BLaER1 (cell line): Measurements from ENCODE around the gene OTOP2.

Experiments
- H3K27ac ChIP-seq: shearing (Covaris generic); formaldehyde crosslinking; 2 replicates; pipeline ENCODE4 v1.8.1; 2022
- H3K27me3 ChIP-seq: shearing (Covaris generic); formaldehyde crosslinking; 2 replicates; pipeline ENCODE4 v1.8.1; 2022
- H3K36me3 ChIP-seq: shearing (Covaris generic); formaldehyde crosslinking; 2 replicates; pipeline ENCODE4 v1.8.1; 2022
- H3K4me1 ChIP-seq: shearing (Covaris generic); formaldehyde crosslinking; 2 replicates; pipeline ENCODE4 v1.8.1; 2022
- H3K4me2 ChIP-seq: shearing (Covaris generic); formaldehyde crosslinking; 2 replicates; pipeline ENCODE4 v1.8.1; 2022
- H3K4me3 ChIP-seq: shearing (Covaris generic); formaldehyde crosslinking; 2 replicates; pipeline ENCODE4 v1.8.1; 2022
- H3K9ac ChIP-seq: shearing (Covaris generic); formaldehyde crosslinking; 2 replicates; pipeline ENCODE4 v1.8.1; 2022
- H3K9me3 ChIP-seq: shearing (Covaris generic); formaldehyde crosslinking; 2 replicates; pipeline ENCODE4 v1.8.1; 2022
- H4K20me1 ChIP-seq: shearing (Covaris generic); formaldehyde crosslinking; 2 replicates; pipeline ENCODE4 v1.8.1; 2022
- Cebpa-rat ChIP-seq: shearing (Covaris generic); IDR thresholded peaks from 2 replicates; pipeline ENCODE4 v1.8.1; 2022

Gene OTOP2

DNA sequence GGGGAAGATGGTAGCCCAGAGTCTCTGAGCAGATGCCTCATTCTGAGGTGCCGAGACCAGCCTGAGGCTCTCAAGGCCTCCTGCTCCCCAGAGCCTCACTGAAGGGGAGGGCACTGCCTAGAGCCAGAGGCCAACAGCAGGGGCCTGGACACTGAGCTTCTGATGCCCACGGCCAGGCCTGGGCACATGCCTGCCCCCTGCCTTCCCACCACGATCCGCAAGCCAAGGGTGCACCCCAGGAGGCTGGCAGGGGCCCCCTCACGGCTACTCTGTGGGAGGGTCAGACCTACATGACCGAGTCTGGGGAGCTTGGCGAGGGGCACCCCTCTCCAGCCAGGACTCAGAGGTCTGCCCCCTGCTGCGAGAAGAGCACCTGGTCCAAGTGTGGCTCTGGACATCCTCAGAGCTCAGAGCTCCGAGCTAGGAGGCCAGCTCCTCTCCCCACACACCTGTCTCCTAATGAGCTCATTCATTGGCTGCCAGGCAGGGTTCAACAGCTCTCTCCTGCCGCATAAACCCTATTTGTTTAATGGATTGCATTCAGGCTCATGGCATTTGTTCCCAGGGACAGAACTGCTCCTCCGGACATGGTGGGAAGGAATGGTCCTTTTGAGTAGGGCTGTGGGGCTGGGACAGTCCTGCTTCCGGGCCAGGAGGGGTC, 25.5 kb downstream of the OTOP2 start:
- Histone ChIP-seq H3K27me3 (no peaks in the 10 kb centered on the region), H3K9me3 (no peaks in the 10 kb centered on the region), H3K27ac (no peak overlapping the region)

DNA sequence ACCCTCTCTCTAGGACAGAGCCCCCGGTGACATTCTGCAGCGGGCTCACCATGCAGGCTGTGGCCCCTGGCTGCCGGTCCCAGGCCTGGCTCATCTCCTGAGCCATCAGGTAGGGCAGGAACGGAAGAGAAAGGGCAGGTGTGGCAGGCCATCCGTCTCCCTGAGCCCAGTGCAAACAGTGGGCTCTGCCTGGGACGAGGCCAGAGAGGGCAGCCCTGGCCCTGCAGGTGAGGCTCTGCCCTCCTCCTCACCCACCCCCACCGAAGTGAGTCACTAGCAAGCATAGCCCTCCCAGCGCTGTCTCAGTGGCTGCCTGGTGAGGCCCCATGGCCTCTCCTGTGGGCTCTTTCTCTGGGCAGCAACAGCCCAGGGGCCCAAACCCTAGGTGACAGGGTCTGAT, 26.1 kb downstream of the OTOP2 start:
- H3K9ac ChIP-seq = no peak overlapping the region
- no peaks in the 10 kb centered on the region for H4K20me1 ChIP-seq
- H3K4me3 ChIP-seq = no peak overlapping the region
- no peak overlapping the region for H3K4me2 ChIP-seq
- H3K27me3 ChIP-seq = no peaks in the 10 kb centered on the region
- no peak overlapping the region for H3K27ac ChIP-seq
- TF ChIP-seq Cebpa-rat = no peak
- peaks cover 5% of the 10 kb centered on the region for H3K4me1 ChIP-seq
- H3K9me3 ChIP-seq = no peaks in the 10 kb centered on the region
- no peaks in the 10 kb centered on the region for H3K36me3 ChIP-seq

More for the DNA sequence above, 25.5 kb downstream of the OTOP2 start:
- no peaks in the 10 kb centered on the region for H4K20me1 ChIP-seq
- H3K9ac ChIP-seq = no peak overlapping the region
- no peaks in the 10 kb centered on the region for H3K4me1 ChIP-seq
- H3K4me3 ChIP-seq = no peak overlapping the region
- H3K36me3 ChIP-seq = no peaks in the 10 kb centered on the region
- no peak overlapping the region for H3K4me2 ChIP-seq
- no peak for TF ChIP-seq Cebpa-rat

GRCh38 chr17:74951065-74951464, 27.0 kb downstream of the OTOP2 start:
- peaks cover 13% of the 10 kb centered on the region for H3K4me1 ChIP-seq
- TF ChIP-seq Cebpa-rat = no peak

DNA sequence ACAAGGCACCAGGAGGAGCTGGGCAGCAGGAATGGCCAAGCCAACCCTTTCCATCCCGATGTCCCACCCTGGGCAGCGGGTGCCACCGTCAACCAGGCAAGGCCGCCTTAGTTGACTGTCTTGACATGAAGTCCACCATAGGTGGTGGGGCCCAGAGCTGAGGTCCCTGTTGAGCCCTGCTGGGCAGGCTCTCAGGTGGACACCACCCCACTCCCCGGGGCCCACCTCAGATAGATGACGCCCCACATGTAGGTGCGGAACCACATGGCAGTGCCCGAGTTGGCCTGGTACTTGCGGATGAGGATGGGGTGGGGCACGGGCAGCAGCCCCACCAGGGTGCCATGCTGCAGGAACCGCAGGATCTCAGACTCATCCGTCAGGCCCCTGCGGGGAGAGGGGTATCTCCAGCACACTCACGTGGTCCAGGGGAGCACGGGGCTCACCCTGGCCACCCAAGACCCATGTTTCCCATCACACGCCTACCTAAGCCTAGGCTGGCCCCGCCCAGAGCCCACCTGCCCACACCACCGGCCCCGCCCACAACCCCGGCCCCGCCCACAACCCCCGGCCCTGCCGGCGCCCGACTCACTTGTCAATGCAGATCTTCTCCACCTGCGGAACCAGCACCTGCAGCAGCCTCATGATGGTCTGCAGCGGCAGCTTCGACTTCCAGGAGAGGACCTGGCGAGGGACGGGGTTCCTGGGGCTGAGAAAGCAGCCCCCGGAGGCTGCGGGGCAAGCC, 27.8 kb downstream of the OTOP2 start:
- H3K27ac ChIP-seq = no peak overlapping the region
- no peak overlapping the region for H3K9ac ChIP-seq
- no peak for TF ChIP-seq Cebpa-rat
- no peaks in the 10 kb centered on the region for H4K20me1 ChIP-seq
- H3K4me2 ChIP-seq = no peak overlapping the region
- no peaks in the 10 kb centered on the region for H3K9me3 ChIP-seq
- peaks cover 20% of the 10 kb centered on the region for H3K4me1 ChIP-seq
- H3K27me3 ChIP-seq = no peaks in the 10 kb centered on the region
- H3K4me3 ChIP-seq = no peak overlapping the region
- no peaks in the 10 kb centered on the region for H3K36me3 ChIP-seq

More at GRCh38 chr17:74951065-74951464, 27.0 kb downstream of the OTOP2 start:
- Histone ChIP-seq H3K9me3 (no peaks in the 10 kb centered on the region), H3K9ac (no peak overlapping the region), H3K4me3 (no peak overlapping the region), H3K27me3 (no peaks in the 10 kb centered on the region), H3K27ac (no peak overlapping the region), H3K36me3 (no peaks in the 10 kb centered on the region), H3K4me2 (no peak overlapping the region), H4K20me1 (no peaks in the 10 kb centered on the region)

GRCh38 chr17:74952431-74953133, 28.5 kb downstream of the OTOP2 start:
- no peak overlapping the region for H3K4me3 ChIP-seq
- H3K27ac ChIP-seq = no peak overlapping the region
- H3K27me3 ChIP-seq = no peaks in the 10 kb centered on the region
- no peak overlapping the region for H3K9ac ChIP-seq
- no peak for TF ChIP-seq Cebpa-rat
- no peaks in the 10 kb centered on the region for H4K20me1 ChIP-seq
- no peaks in the 10 kb centered on the region for H3K36me3 ChIP-seq
- H3K4me2 ChIP-seq = no peak overlapping the region
- H3K4me1 ChIP-seq = peaks cover 20% of the 10 kb centered on the region
- H3K9me3 ChIP-seq = no peaks in the 10 kb centered on the region

GRCh38 chr17:74953134-74953687, 29.1 kb downstream of the OTOP2 start:
- no peaks in the 10 kb centered on the region for H3K36me3 ChIP-seq
- H4K20me1 ChIP-seq = no peaks in the 10 kb centered on the region
- H3K27ac ChIP-seq = no peak overlapping the region
- no peaks in the 10 kb centered on the region for H3K9me3 ChIP-seq
- no peak overlapping the region for H3K9ac ChIP-seq
- no peak overlapping the region for H3K4me2 ChIP-seq
- no peak for TF ChIP-seq Cebpa-rat
- peaks cover 20% of the 10 kb centered on the region for H3K4me1 ChIP-seq
- H3K4me3 ChIP-seq = no peak overlapping the region
- no peaks in the 10 kb centered on the region for H3K27me3 ChIP-seq

GRCh38 chr17:74954115-74954514, 30.0 kb downstream of the OTOP2 start:
- no peaks in the 10 kb centered on the region for H3K27me3 ChIP-seq
- H3K4me1 ChIP-seq = peaks cover 20% of the 10 kb centered on the region
- H3K9me3 ChIP-seq = no peaks in the 10 kb centered on the region
- no peak for TF ChIP-seq Cebpa-rat
- no peaks in the 10 kb centered on the region for H4K20me1 ChIP-seq
- no peaks in the 10 kb centered on the region for H3K36me3 ChIP-seq
- no peak overlapping the region for H3K9ac ChIP-seq
- H3K27ac ChIP-seq = no peak overlapping the region
- H3K4me3 ChIP-seq = no peak overlapping the region
- H3K4me2 ChIP-seq = no peak overlapping the region

DNA sequence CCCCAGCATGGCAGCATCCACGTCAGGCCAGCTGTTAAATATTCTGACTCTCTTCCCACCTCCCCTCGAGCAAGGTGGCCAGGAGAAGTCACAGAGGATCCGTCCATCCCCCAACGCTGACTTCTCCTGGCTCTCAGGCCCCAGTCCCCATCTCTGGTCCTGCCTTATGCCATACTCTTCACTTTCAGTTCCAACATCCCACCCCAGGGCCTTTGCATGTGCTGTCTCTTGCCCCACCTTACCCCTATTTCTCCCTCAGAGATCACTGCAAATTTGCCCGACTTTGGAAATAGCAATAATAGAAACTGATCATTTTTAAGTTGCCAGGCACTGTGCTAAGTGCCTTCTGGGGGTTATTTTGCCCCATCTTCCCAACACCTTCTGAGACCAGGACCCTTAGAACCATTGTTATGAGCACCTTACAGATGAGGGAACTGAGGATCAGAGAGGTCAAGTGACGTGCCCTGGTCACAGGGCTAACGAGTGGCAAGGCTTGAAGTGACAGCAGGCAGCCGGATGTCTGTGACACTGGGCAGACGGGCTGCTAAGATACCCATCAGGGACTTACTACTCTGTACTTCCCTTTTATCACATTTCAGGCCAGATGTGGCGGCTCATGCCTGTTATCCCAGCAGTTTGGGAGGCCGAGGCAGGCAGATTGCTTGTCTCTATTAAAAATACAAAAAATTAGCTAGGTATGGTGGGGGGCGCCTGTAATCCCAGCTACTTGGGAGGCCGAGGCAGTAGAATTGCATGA, 30.8 kb downstream of the OTOP2 start:
- Histone ChIP-seq H3K36me3 (no peaks in the 10 kb centered on the region), H3K9ac (no peak overlapping the region), H3K27ac (no peak overlapping the region), H3K9me3 (no peaks in the 10 kb centered on the region), H3K4me2 (no peak overlapping the region), H3K4me1 (peaks cover 20% of the 10 kb centered on the region), H4K20me1 (no peaks in the 10 kb centered on the region), H3K27me3 (no peaks in the 10 kb centered on the region), H3K4me3 (no peak overlapping the region)
- no peak for TF ChIP-seq Cebpa-rat

- H3K27me3 ChIP-seq = no peaks in the 10 kb centered on the region
- H3K9ac ChIP-seq = no peak overlapping the region
- no peak overlapping the region for H3K4me3 ChIP-seq
- H3K9me3 ChIP-seq = no peaks in the 10 kb centered on the region
- H3K36me3 ChIP-seq = no peaks in the 10 kb centered on the region
- H4K20me1 ChIP-seq = no peaks in the 10 kb centered on the region
- peak overlapping the region; percentile 26; the same call in 1 of the 2 replicates for H3K4me2 ChIP-seq
- TF ChIP-seq Cebpa-rat = no peak
- no peak overlapping the region for H3K27ac ChIP-seq
- H3K4me1 ChIP-seq = peaks cover 20% of the 10 kb centered on the region
These were observed 32.0 kb downstream of the OTOP2 start for GRCh38 chr17:74956093-74956492.
